ENCODE measurements around the gene SCN2B.

Gene SCN2B

GRCh38 chr11:118156531-118157185 lies 19.8 kb downstream of the SCN2B start (continued):
- TF ChIP-seq, protein P1, sequence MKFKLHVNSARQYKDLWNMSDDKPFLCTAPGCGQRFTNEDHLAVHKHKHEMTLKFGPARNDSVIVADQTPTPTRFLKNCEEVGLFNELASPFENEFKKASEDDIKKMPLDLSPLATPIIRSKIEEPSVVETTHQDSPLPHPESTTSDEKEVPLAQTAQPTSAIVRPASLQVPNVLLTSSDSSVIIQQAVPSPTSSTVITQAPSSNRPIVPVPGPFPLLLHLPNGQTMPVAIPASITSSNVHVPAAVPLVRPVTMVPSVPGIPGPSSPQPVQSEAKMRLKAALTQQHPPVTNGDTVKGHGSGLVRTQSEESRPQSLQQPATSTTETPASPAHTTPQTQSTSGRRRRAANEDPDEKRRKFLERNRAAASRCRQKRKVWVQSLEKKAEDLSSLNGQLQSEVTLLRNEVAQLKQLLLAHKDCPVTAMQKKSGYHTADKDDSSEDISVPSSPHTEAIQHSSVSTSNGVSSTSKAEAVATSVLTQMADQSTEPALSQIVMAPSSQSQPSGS (tag by site-specific recombination; IDR thresholded peaks at IDR 0.05; ENCODE audit: low read depth) = no peak
- TF ChIP-seq ZBTB8A (tag by site-specific recombination; IDR thresholded peaks at IDR 0.05) (no peak), ZFP3 (tag by site-specific recombination; IDR thresholded peaks at IDR 0.05; ENCODE audit: low read depth) (0 out of 2 replicates have a peak, but pooled peaks have one; percentile 35), ZNF23 (tag by site-specific recombination; IDR thresholded peaks at IDR 0.05; ENCODE audit: borderline replicate concordance) (no peak), KLF8 (tag by site-specific recombination; IDR thresholded peaks at IDR 0.05) (no peak), ZNF19 (tag by site-specific recombination; IDR thresholded peaks at IDR 0.05; ENCODE audit: low read depth) (no peak), ZNF624 (tag by site-specific recombination; IDR thresholded peaks at IDR 0.05) (no peak), HOXA7 (CRISPR knock-in tag; IDR thresholded peaks at IDR 0.05; ENCODE audit: borderline replicate concordance) (no peak), GFI1B (tag by site-specific recombination; IDR thresholded peaks at IDR 0.05) (no peak), SP2 (tag by site-specific recombination; IDR thresholded peaks at IDR 0.05) (0 out of 2 replicates have a peak, but pooled peaks have one; percentile 23), ZNF76 (tag by site-specific recombination; IDR thresholded peaks at IDR 0.05; ENCODE audit: borderline replicate concordance, low read depth) (peak; percentile 71), ZBTB48 (tag by site-specific recombination; IDR thresholded peaks at IDR 0.05) (no peak), PRDM10 (tag by site-specific recombination; IDR thresholded peaks at IDR 0.05) (0 out of 2 replicates have a peak, but pooled peaks have one; percentile 27), ZNF324 (tag by site-specific recombination; IDR thresholded peaks at IDR 0.05) (no peak), ZNF664 (tag by site-specific recombination; IDR thresholded peaks at IDR 0.05) (no peak), ZSCAN16 (tag by site-specific recombination; IDR thresholded peaks at IDR 0.05) (no peak), ZNF623 (tag by site-specific recombination; IDR thresholded peaks at IDR 0.05) (no peak), EGR2 (tag by site-specific recombination; IDR thresholded peaks at IDR 0.05; ENCODE audit: low read depth) (peak; percentile 80), ZNF140 (tag by site-specific recombination; IDR thresholded peaks at IDR 0.05) (no peak), ZNF555 (tag by site-specific recombination; conservative IDR thresholded peaks at IDR 0.05) (no peak), ZNF175 (tag by site-specific recombination; IDR thresholded peaks at IDR 0.05) (no peak), ZSCAN30 (tag by site-specific recombination; IDR thresholded peaks at IDR 0.05) (no peak), ZNF248 (tag by site-specific recombination; IDR thresholded peaks at IDR 0.05) (no peak), ZNF292 (tag by site-specific recombination; IDR thresholded peaks at IDR 0.05; ENCODE audit: borderline replicate concordance, low read depth) (no peak), ZXDB (tag by site-specific recombination; IDR thresholded peaks at IDR 0.05) (no peak), ZFP69B (tag by site-specific recombination; IDR thresholded peaks at IDR 0.05) (no peak)
- TF ChIP-seq, protein P2, sequence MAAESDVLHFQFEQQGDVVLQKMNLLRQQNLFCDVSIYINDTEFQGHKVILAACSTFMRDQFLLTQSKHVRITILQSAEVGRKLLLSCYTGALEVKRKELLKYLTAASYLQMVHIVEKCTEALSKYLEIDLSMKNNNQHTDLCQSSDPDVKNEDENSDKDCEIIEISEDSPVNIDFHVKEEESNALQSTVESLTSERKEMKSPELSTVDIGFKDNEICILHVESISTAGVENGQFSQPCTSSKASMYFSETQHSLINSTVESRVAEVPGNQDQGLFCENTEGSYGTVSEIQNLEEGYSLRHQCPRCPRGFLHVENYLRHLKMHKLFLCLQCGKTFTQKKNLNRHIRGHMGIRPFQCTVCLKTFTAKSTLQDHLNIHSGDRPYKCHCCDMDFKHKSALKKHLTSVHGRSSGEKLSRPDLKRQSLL (tag by site-specific recombination; IDR thresholded peaks at IDR 0.05) = no peak
- TF ChIP-seq, protein P3, sequence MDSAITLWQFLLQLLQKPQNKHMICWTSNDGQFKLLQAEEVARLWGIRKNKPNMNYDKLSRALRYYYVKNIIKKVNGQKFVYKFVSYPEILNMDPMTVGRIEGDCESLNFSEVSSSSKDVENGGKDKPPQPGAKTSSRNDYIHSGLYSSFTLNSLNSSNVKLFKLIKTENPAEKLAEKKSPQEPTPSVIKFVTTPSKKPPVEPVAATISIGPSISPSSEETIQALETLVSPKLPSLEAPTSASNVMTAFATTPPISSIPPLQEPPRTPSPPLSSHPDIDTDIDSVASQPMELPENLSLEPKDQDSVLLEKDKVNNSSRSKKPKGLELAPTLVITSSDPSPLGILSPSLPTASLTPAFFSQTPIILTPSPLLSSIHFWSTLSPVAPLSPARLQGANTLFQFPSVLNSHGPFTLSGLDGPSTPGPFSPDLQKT (IDR thresholded peaks at IDR 0.05; ENCODE audit: borderline replicate concordance, low read depth, low read length) = no peak
- TF ChIP-seq, protein P4, sequence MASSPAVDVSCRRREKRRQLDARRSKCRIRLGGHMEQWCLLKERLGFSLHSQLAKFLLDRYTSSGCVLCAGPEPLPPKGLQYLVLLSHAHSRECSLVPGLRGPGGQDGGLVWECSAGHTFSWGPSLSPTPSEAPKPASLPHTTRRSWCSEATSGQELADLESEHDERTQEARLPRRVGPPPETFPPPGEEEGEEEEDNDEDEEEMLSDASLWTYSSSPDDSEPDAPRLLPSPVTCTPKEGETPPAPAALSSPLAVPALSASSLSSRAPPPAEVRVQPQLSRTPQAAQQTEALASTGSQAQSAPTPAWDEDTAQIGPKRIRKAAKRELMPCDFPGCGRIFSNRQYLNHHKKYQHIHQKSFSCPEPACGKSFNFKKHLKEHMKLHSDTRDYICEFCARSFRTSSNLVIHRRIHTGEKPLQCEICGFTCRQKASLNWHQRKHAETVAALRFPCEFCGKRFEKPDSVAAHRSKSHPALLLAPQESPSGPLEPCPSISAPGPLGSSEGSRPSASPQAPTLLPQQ (tag by site-specific recombination; IDR thresholded peaks at IDR 0.05) = no peak
- TF ChIP-seq, protein P5, sequence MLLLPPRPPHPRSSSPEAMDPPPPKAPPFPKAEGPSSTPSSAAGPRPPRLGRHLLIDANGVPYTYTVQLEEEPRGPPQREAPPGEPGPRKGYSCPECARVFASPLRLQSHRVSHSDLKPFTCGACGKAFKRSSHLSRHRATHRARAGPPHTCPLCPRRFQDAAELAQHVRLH (tag by site-specific recombination; IDR thresholded peaks at IDR 0.05) = no peak

Measured in HEK293 (cell line).